LNCAP (cell line): ENCODE measurements around the gene LTBP1.

ENCODE experiments used
- CTCF ChIP-seq: fragments of 450-650 bp; IDR thresholded peaks from 2 replicates; pipeline ENCODE4 v1.5.1; 2017; ENCODE audit warnings: mild to moderate bottlenecking

Gene LTBP1

GRCh38 chr2:33278245-33278943 lies 331.6 kb downstream of the LTBP1 start:
- no peak for TF ChIP-seq CTCF

- no peak for TF ChIP-seq CTCF
Observed at GRCh38 chr2:33284287-33284686, 337.5 kb downstream of the LTBP1 start.

- no peak for TF ChIP-seq CTCF
Observed at GRCh38 chr2:33287507-33288005, 340.8 kb downstream of the LTBP1 start.

- TF ChIP-seq CTCF: no peak
Observed at GRCh38 chr2:33288011-33288410, 341.3 kb downstream of the LTBP1 start.

- TF ChIP-seq CTCF: no peak
Observed at GRCh38 chr2:33289961-33290360, 343.2 kb downstream of the LTBP1 start.

- no peak for TF ChIP-seq CTCF
Observed at GRCh38 chr2:33291278-33292013, 344.7 kb downstream of the LTBP1 start.

- no peak for TF ChIP-seq CTCF
Observed at GRCh38 chr2:33292063-33292462, 345.3 kb downstream of the LTBP1 start.
